GM12891 (cell line): ENCODE data around the gene MPPED2.

ENCODE experiments used
- PAX5 ChIP-seq: IDR thresholded peaks from 2 replicates; pipeline ENCODE4 v1.6.1; 2011; ENCODE audit warnings: low read length, moderate library complexity, mild to moderate bottlenecking; ENCODE audit not compliant: insufficient read depth, severe bottlenecking
- POLR2A ChIP-seq: IDR thresholded peaks from 2 replicates; pipeline ENCODE4 v1.6.1; 2011; ENCODE audit warnings: low read depth, low read length, control low read depth
- POLR2AphosphoS5 ChIP-seq: IDR thresholded peaks from 2 replicates; pipeline ENCODE4 v1.6.1; 2011; ENCODE audit warnings: low read depth, low read length, control low read depth

DNA sequence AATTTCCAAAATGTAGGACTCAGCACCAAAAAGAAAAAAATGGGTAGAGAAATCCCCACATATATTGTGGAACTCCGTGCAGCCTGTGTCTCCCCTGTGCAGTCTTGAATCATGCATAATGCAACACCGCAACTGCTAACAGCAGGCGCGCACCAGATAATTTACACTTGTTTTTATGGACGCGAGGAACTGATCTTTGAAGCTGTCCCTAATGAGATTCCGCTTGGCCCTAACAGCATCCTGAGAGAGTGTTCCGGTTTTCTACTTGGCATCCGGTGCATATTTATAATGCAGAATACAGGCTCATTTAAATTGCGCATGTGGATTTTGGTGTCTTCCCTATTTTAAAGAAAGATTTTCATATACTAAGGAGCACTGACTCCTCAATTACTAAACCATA, 21.1 kb downstream of the MPPED2 start:
- TF ChIP-seq POLR2A (no peak), PAX5 (no peak), POLR2AphosphoS5 (no peak)
